SK-N-SH treated with all-trans-retinoic acid at 6 μM for 48 hours (cell line): ENCODE data around the gene HDAC1.

Source experiments
- ATAC-seq: fragments of 200-7000 bp; cut with Tn5 transposase; 3 replicates; pipeline ENCODE4 v1.9.1; 2020; ENCODE audit warnings: mild to moderate bottlenecking, moderate library complexity
- ARNTL ChIP-seq: fragments of 450-650 bp; formaldehyde crosslinking; IDR thresholded peaks from 2 replicates; pipeline ENCODE4 v1.5.0; 2020; ENCODE audit warnings: low read depth, mild to moderate bottlenecking, moderate library complexity, borderline replicate concordance
- BACH2 ChIP-seq: fragments of 250-450 bp; sonication (Bioruptor Pico); IDR thresholded peaks from 2 replicates; pipeline ENCODE4 v1.9.0; 2021; ENCODE audit warnings: mild to moderate bottlenecking, borderline replicate concordance
- CSDC2 ChIP-seq: fragments of 250-450 bp; sonication (Bioruptor Pico); IDR thresholded peaks from 2 replicates; pipeline ENCODE4 v1.5.0; 2020; ENCODE audit warnings: mild to moderate bottlenecking, moderate library complexity
- CSRNP3 ChIP-seq: fragments of 250-450 bp; sonication (Bioruptor Pico); IDR thresholded peaks from 2 replicates; pipeline ENCODE4 v1.5.1; 2021; ENCODE audit warnings: mild to moderate bottlenecking, moderate library complexity
- ESRRG ChIP-seq: fragments of 250-450 bp; sonication (Bioruptor Pico); IDR thresholded peaks from 2 replicates; pipeline ENCODE4 v1.6.1; 2021; ENCODE audit warnings: mild to moderate bottlenecking
- ISL1 ChIP-seq: fragments of 250-450 bp; sonication (Bioruptor Pico); IDR thresholded peaks from 2 replicates; pipeline ENCODE4 v2.1.2; 2022; ENCODE audit warnings: mild to moderate bottlenecking, moderate library complexity
- OSR1 ChIP-seq: fragments of 250-450 bp; sonication (Bioruptor Pico); IDR thresholded peaks from 2 replicates; pipeline ENCODE4 v1.8.0; 2022; ENCODE audit warnings: moderate library complexity, mild to moderate bottlenecking, inconsistent platforms
- PPARA ChIP-seq: fragments of 250-450 bp; sonication (Bioruptor Pico); IDR thresholded peaks from 2 replicates; pipeline ENCODE4 v1.5.0; 2020; ENCODE audit warnings: mild to moderate bottlenecking, borderline replicate concordance
- RARB ChIP-seq: fragments of 250-450 bp; sonication (Bioruptor Pico); IDR thresholded peaks from 2 replicates; pipeline ENCODE4 v1.8.0; 2021; ENCODE audit warnings: mild to moderate bottlenecking, moderate library complexity
- SNAI2 ChIP-seq: fragments of 250-450 bp; sonication (Bioruptor Pico); IDR thresholded peaks from 2 replicates; pipeline ENCODE4 v1.5.0; 2020; ENCODE audit warnings: mild to moderate bottlenecking, moderate library complexity
- TCF4 ChIP-seq: fragments of 250-450 bp; sonication (Bioruptor Pico); IDR thresholded peaks from 2 replicates; pipeline ENCODE4 v1.8.0; 2021; ENCODE audit warnings: mild to moderate bottlenecking, moderate library complexity, borderline replicate concordance
- TOX ChIP-seq: fragments of 250-450 bp; sonication (Bioruptor Pico); IDR thresholded peaks from 2 replicates; pipeline ENCODE4 v1.8.0; 2021; ENCODE audit warnings: mild to moderate bottlenecking, moderate library complexity, borderline replicate concordance
- ZC3H10 ChIP-seq: fragments of 250-450 bp; sonication (Bioruptor Pico); IDR thresholded peaks from 2 replicates; pipeline ENCODE4 v1.5.1; 2021; ENCODE audit warnings: mild to moderate bottlenecking, moderate library complexity
- ZFP3 ChIP-seq: fragments of 250-450 bp; sonication (Bioruptor Pico); IDR thresholded peaks from 2 replicates; pipeline ENCODE4 v1.5.0; 2020; ENCODE audit warnings: mild to moderate bottlenecking, moderate library complexity
- ZFP30 ChIP-seq: fragments of 450-650 bp; formaldehyde crosslinking; IDR thresholded peaks from 2 replicates; pipeline ENCODE4 v1.5.0; 2022; ENCODE audit warnings: mild to moderate bottlenecking, moderate library complexity
- ZNF565 ChIP-seq: fragments of 450-650 bp; formaldehyde crosslinking; conservative IDR thresholded peaks from 2 replicates; pipeline ENCODE4 v1.5.0; 2020; ENCODE audit warnings: low read depth, mild to moderate bottlenecking, moderate library complexity
- ZNF70 ChIP-seq: fragments of 450-650 bp; formaldehyde crosslinking; IDR thresholded peaks from 2 replicates; pipeline ENCODE4 v1.5.0; 2020; ENCODE audit warnings: mild to moderate bottlenecking, moderate library complexity
- ZNF8 ChIP-seq: fragments of 450-650 bp; formaldehyde crosslinking; IDR thresholded peaks from 2 replicates; pipeline ENCODE4 v1.5.0; 2020; ENCODE audit warnings: mild to moderate bottlenecking, moderate library complexity
- TF ChIP-seq, protein P1 (sequence below): fragments of 250-450 bp; sonication (Bioruptor Pico); IDR thresholded peaks from 2 replicates; pipeline ENCODE4 v1.5.0; 2020; ENCODE audit warnings: mild to moderate bottlenecking, moderate library complexity
- TF ChIP-seq, protein P2 (sequence below): fragments of 250-450 bp; sonication (Bioruptor Pico); IDR thresholded peaks from 2 replicates; pipeline ENCODE4 v1.8.0; 2020; ENCODE audit warnings: mild to moderate bottlenecking, moderate library complexity, borderline replicate concordance
- TF ChIP-seq, protein P3 (sequence below): fragments of 250-450 bp; sonication (Bioruptor Pico); IDR thresholded peaks from 2 replicates; pipeline ENCODE4 v1.8.0; 2021; ENCODE audit warnings: low read depth, mild to moderate bottlenecking, moderate library complexity, borderline replicate concordance
- TF ChIP-seq, protein P4 (sequence below): fragments of 250-450 bp; sonication (Bioruptor Pico); IDR thresholded peaks from 2 replicates; pipeline ENCODE4 v1.5.1; 2020; ENCODE audit warnings: low read depth, mild to moderate bottlenecking, moderate library complexity

Gene HDAC1

DNA sequence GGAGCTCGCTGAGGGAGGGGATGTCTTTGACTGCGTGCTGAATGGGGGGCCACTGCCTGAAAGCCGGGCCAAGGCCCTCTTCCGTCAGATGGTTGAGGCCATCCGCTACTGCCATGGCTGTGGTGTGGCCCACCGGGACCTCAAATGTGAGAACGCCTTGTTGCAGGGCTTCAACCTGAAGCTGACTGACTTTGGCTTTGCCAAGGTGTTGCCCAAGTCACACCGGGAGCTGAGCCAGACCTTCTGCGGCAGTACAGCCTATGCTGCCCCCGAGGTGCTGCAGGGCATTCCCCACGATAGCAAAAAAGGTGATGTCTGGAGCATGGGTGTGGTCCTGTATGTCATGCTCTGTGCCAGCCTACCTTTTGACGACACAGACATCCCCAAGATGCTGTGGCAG lies 71.8 kb downstream of the HDAC1 start (continued):
- TF ChIP-seq RARB (CRISPR knock-in tag) (no peak), TCF4 (CRISPR knock-in tag) (no peak), ZNF8 (CRISPR knock-in tag) (no peak)

- TF ChIP-seq CSRNP3 (no peak), ESRRG (CRISPR knock-in tag) (no peak), RARB (CRISPR knock-in tag) (no peak), CSDC2 (CRISPR knock-in tag) (no peak), OSR1 (CRISPR knock-in tag) (no peak)
- TF ChIP-seq, all 23 proteins: peak for 0
- no peak for ATAC-seq
Measured at GRCh38 chr1:32364836-32365235, 73.0 kb downstream of the HDAC1 start.

DNA sequence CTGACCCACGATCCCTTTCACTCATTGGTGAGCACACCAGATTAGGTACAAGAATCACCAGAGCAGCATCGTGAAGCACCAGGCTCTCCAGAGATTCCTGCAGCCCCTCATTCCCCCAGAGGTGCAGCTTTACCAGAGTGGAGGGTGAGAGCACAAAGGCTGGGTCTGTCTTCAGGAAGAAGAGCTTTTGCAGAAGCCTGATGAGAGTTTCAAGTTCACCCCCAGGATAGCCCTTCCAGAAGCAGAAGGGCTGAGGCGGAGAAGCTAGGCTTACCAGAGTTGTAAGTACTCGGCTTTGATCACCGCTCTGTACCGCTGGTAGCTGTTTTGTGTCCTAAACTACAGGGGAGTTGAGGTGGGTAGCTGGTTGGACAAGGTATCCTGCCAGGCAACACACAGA lies 73.6 kb downstream of the HDAC1 start:
- TF ChIP-seq ISL1 (CRISPR knock-in tag) (no peak), ZFP3 (CRISPR knock-in tag) (no peak), ARNTL (CRISPR knock-in tag) (no peak), PPARA (CRISPR knock-in tag) (no peak), ZFP30 (CRISPR knock-in tag) (no peak), OSR1 (CRISPR knock-in tag) (no peak), ZC3H10 (CRISPR knock-in tag) (no peak), TOX (CRISPR knock-in tag) (no peak), RARB (CRISPR knock-in tag) (no peak), CSRNP3 (no peak), SNAI2 (CRISPR knock-in tag) (no peak), BACH2 (CRISPR knock-in tag) (no peak), ESRRG (CRISPR knock-in tag) (no peak), ZNF70 (CRISPR knock-in tag) (no peak)
- TF ChIP-seq, protein P1, sequence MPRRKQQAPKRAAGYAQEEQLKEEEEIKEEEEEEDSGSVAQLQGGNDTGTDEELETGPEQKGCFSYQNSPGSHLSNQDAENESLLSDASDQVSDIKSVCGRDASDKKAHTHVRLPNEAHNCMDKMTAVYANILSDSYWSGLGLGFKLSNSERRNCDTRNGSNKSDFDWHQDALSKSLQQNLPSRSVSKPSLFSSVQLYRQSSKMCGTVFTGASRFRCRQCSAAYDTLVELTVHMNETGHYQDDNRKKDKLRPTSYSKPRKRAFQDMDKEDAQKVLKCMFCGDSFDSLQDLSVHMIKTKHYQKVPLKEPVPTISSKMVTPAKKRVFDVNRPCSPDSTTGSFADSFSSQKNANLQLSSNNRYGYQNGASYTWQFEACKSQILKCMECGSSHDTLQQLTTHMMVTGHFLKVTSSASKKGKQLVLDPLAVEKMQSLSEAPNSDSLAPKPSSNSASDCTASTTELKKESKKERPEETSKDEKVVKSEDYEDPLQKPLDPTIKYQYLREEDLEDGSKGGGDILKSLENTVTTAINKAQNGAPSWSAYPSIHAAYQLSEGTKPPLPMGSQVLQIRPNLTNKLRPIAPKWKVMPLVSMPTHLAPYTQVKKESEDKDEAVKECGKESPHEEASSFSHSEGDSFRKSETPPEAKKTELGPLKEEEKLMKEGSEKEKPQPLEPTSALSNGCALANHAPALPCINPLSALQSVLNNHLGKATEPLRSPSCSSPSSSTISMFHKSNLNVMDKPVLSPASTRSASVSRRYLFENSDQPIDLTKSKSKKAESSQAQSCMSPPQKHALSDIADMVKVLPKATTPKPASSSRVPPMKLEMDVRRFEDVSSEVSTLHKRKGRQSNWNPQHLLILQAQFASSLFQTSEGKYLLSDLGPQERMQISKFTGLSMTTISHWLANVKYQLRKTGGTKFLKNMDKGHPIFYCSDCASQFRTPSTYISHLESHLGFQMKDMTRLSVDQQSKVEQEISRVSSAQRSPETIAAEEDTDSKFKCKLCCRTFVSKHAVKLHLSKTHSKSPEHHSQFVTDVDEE, result no peak
- TF ChIP-seq, protein P2, sequence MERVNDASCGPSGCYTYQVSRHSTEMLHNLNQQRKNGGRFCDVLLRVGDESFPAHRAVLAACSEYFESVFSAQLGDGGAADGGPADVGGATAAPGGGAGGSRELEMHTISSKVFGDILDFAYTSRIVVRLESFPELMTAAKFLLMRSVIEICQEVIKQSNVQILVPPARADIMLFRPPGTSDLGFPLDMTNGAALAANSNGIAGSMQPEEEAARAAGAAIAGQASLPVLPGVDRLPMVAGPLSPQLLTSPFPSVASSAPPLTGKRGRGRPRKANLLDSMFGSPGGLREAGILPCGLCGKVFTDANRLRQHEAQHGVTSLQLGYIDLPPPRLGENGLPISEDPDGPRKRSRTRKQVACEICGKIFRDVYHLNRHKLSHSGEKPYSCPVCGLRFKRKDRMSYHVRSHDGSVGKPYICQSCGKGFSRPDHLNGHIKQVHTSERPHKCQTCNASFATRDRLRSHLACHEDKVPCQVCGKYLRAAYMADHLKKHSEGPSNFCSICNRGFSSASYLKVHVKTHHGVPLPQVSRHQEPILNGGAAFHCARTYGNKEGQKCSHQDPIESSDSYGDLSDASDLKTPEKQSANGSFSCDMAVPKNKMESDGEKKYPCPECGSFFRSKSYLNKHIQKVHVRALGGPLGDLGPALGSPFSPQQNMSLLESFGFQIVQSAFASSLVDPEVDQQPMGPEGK (CRISPR knock-in tag), result no peak
- no peak for ATAC-seq

GRCh38 chr1:32367912-32368635 lies 76.2 kb downstream of the HDAC1 start:
- ATAC-seq, result no peak
- TF ChIP-seq, protein P2 (CRISPR knock-in tag), result no peak
- TF ChIP-seq ESRRG (CRISPR knock-in tag) (no peak), ZFP3 (CRISPR knock-in tag) (no peak), BACH2 (CRISPR knock-in tag) (no peak), ZNF565 (no peak), ZNF70 (CRISPR knock-in tag) (no peak), TOX (CRISPR knock-in tag) (no peak), RARB (CRISPR knock-in tag) (no peak), SNAI2 (CRISPR knock-in tag) (no peak), TCF4 (CRISPR knock-in tag) (no peak), OSR1 (CRISPR knock-in tag) (no peak), PPARA (CRISPR knock-in tag) (no peak)
- TF ChIP-seq, protein P3, sequence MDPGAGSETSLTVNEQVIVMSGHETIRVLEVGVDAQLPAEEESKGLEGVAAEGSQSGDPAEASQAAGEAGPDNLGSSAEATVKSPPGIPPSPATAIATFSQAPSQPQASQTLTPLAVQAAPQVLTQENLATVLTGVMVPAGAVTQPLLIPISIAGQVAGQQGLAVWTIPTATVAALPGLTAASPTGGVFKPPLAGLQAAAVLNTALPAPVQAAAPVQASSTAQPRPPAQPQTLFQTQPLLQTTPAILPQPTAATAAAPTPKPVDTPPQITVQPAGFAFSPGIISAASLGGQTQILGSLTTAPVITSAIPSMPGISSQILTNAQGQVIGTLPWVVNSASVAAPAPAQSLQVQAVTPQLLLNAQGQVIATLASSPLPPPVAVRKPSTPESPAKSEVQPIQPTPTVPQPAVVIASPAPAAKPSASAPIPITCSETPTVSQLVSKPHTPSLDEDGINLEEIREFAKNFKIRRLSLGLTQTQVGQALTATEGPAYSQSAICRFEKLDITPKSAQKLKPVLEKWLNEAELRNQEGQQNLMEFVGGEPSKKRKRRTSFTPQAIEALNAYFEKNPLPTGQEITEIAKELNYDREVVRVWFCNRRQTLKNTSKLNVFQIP (CRISPR knock-in tag), result no peak
- TF ChIP-seq, protein P4, sequence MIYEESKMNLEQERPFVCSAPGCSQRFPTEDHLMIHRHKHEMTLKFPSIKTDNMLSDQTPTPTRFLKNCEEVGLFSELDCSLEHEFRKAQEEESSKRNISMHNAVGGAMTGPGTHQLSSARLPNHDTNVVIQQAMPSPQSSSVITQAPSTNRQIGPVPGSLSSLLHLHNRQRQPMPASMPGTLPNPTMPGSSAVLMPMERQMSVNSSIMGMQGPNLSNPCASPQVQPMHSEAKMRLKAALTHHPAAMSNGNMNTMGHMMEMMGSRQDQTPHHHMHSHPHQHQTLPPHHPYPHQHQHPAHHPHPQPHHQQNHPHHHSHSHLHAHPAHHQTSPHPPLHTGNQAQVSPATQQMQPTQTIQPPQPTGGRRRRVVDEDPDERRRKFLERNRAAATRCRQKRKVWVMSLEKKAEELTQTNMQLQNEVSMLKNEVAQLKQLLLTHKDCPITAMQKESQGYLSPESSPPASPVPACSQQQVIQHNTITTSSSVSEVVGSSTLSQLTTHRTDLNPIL (CRISPR knock-in tag), result no peak
